ENCODE data around the gene TTC39A.

TTC39A gene

DNA sequence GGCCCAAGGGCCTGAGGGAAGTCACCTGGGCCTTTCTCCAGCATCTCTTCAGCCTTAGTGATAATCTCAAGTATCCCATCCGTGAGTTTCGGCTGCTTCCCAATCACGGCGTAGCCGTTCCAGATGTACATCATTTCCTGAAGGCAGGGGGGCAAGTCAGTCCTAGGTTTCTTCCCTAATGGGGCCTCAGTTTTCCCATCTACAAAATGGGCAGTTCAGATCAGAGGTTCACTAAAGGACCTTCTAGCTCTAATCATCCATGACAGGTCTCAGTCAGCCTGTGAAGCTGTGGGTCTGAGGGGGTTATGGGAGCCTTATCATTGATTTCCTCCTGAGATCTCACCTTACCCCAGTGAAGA, 39.9 kb downstream of the TTC39A start:
- Mint-ChIP-seq H3K4me1 (ENCODE audit: low read depth) (peaks cover 5% of the 10 kb centered on the region), H3K27me3 (no peaks in the 10 kb centered on the region)
- intact Hi-C loops (cut with micrococcal nuclease), result loop anchor here (10.0 kb wide), 1 partner anchor 96 kb away; no protein-coding TSS in a partner anchor

DNA sequence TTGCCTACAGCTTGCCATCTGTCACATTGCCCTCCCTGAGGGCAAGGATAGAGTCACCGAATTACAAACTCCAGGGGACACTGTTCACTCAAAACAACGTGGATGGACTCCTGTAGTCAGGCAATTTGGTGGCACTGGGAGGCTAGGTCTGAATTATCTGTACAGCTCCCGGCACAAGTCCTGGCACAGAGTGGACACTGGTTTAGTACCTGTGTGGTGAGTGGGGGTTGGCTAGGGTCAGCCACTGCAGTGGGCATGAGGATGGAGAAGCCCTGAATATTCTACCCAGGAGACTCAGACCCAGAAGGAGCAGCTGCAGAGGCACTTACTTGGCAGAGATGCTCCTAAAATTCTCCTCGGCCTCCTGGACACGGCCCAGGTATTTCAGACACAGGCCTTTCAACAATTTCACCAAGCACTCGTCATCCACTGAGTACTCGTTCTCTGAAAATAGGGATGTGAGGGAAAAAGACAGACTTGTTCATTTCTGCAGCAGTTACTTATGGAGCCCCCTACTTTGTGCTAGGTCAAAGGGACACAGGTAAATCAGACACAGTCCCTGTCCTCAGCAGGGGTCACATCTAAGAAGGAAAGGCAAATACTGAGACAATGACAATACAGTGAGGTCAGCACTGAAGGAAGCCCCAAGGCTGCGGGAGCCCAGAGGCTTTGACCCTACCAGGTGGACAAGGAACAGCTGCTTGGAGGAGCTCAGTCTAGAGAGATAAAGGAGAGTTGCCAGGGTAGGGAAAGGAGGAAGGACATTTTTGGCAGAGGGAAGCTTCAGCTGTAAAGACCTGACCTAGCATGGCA, 40.5 kb downstream of the TTC39A start:
- Mint-ChIP-seq H3K36me3 (ENCODE audit: low read depth) (no peaks in the 10 kb centered on the region), H3K9me3 (no peaks in the 10 kb centered on the region), H3K27me3 (no peaks in the 10 kb centered on the region), H3K4me3 (no peak overlapping the region), H3K4me1 (ENCODE audit: low read depth) (peaks cover 3% of the 10 kb centered on the region), H3K27ac (no peak overlapping the region)
- intact Hi-C loops (cut with micrococcal nuclease), result loop anchor here (10.0 kb wide), 1 partner anchor 95 kb away; no protein-coding TSS in a partner anchor

More for the DNA sequence above, 39.9 kb downstream of the TTC39A start:
- no peak overlapping the region for H3K27ac Mint-ChIP-seq
- no peak overlapping the region for H3K4me3 Mint-ChIP-seq
- H3K36me3 Mint-ChIP-seq (ENCODE audit: low read depth), result no peaks in the 10 kb centered on the region
- no peaks in the 10 kb centered on the region for H3K9me3 Mint-ChIP-seq

DNA sequence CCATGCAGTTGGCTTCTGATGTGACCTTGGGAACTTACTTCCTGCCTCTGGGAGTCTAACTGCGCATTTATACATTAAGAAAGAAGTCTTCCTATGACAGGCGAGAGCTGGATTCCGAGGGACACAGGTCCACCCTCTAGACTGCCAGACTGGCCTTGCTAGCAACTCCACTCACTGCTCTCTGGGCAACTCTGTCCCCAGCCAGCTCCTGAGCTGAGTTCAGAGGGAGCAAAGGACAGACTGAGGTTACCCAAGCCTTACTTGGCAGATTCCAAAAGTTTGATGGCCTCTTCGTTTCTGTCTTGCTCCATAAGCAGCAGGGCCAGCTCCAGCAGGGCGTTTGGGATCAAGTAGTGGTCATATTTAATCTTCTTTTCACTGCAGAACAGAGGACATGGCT, 41.8 kb downstream of the TTC39A start:
- no peak overlapping the region for H3K4me3 Mint-ChIP-seq
- intact Hi-C loops (cut with micrococcal nuclease), result no loop called here
- H3K36me3 Mint-ChIP-seq (ENCODE audit: low read depth), result no peaks in the 10 kb centered on the region
- no peaks in the 10 kb centered on the region for H3K4me1 Mint-ChIP-seq (ENCODE audit: low read depth)
- no peaks in the 10 kb centered on the region for H3K9me3 Mint-ChIP-seq
- no peak overlapping the region for H3K27ac Mint-ChIP-seq
- no peaks in the 10 kb centered on the region for H3K27me3 Mint-ChIP-seq

DNA sequence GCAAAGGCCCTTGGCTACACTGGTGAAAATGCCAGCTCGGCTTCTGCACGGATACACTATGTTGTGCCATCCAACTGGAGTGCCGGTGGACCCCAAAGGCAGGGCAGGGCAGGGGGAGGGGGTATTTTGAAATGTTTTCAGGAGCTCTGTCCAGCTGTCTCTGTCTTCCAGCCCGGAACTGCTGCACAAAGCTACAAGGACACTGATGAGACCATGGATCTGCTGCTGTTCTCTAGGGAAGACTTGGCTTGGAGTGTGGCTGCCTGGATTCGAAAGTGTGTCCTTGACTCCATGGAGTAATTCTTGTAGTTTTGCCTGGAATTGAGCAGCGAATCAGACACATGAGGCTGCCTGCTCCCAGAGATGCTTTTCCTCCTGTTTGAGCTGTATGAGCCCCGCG, 42.4 kb downstream of the TTC39A start:
- no peak overlapping the region for H3K4me3 Mint-ChIP-seq
- intact Hi-C loops (cut with micrococcal nuclease), result no loop called here
- peaks cover under 1% of the 10 kb centered on the region for H3K4me1 Mint-ChIP-seq (ENCODE audit: low read depth)
- no peaks in the 10 kb centered on the region for H3K27me3 Mint-ChIP-seq
- H3K36me3 Mint-ChIP-seq (ENCODE audit: low read depth), result no peaks in the 10 kb centered on the region
- no peaks in the 10 kb centered on the region for H3K9me3 Mint-ChIP-seq
- no peak overlapping the region for H3K27ac Mint-ChIP-seq

DNA sequence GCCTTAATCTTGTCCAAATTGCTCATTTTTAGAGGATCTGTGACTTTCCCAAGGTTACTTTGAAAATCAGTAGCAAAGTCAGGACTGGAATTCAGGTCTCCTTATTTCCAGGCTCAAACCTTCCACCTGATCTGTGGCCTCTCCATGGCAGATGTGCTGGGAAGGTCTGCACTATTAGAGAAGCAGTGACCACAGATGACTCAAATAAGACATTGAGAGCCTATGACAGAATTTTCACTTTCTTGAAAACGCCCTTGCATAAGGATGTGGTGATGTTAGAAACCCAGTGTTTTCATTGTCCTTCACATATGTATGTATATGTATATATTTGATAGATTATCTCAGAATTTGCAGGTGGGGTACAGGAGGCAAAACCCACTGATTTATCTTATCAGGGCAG, 45.3 kb downstream of the TTC39A start:
- H3K4me1 Mint-ChIP-seq (ENCODE audit: low read depth), result peaks cover 5% of the 10 kb centered on the region
- no peaks in the 10 kb centered on the region for H3K36me3 Mint-ChIP-seq (ENCODE audit: low read depth)
- H3K9me3 Mint-ChIP-seq, result no peaks in the 10 kb centered on the region
- H3K27me3 Mint-ChIP-seq, result no peaks in the 10 kb centered on the region
- no peak overlapping the region for H3K4me3 Mint-ChIP-seq
- no peak overlapping the region for H3K27ac Mint-ChIP-seq
- intact Hi-C loops (cut with micrococcal nuclease), result no loop called here

DNA sequence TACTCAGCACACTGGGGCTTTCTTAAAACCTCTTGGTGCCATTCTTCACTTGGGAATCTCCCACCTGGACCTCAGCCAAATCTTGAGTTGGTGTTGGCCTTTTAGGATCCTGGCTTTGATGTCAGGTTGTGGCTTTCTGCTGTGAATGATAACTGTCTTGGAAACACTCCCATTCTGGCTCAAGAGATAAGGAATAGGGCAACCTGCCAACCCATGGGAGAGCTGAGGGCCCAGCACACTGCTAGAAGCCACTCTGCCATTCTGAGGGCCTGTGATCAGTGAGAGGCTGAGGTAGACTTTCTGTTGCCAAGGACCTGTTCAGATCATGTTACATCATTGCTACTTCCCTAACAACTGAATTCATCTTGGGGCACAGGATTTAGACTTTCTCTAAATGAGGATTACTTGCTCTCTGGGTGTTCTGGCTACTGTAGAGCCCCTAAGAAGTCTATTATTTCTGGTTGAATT, 45.8 kb downstream of the TTC39A start:
- intact Hi-C loops (cut with micrococcal nuclease), result no loop called here
- no peaks in the 10 kb centered on the region for H3K9me3 Mint-ChIP-seq
- H3K4me1 Mint-ChIP-seq (ENCODE audit: low read depth), result peaks cover 5% of the 10 kb centered on the region
- no peak overlapping the region for H3K27ac Mint-ChIP-seq
- H3K27me3 Mint-ChIP-seq, result no peaks in the 10 kb centered on the region
- H3K36me3 Mint-ChIP-seq (ENCODE audit: low read depth), result no peaks in the 10 kb centered on the region
- no peak overlapping the region for H3K4me3 Mint-ChIP-seq

DNA sequence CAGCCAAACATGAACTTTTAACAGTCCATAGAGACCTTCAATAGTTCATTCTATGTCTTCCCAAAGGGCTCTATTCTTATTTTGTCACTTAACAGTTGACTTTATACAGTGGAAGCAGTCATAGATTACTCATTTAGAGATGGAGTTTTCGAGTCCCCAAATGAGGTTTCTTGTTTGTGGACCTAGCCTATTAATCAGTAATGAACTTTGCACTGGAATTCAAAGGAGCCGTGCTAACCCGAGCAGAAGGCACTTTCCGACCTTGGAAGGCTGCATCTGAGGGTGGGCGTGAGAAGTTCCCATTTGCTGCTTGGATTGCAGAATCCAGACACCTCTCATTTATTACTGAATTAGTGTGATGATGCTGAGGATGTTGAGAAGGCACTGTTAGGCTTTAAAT, 46.4 kb downstream of the TTC39A start:
- no peak overlapping the region for H3K27ac Mint-ChIP-seq
- intact Hi-C loops (cut with micrococcal nuclease), result no loop called here
- no peaks in the 10 kb centered on the region for H3K36me3 Mint-ChIP-seq (ENCODE audit: low read depth)
- peaks cover 5% of the 10 kb centered on the region for H3K4me1 Mint-ChIP-seq (ENCODE audit: low read depth)
- H3K4me3 Mint-ChIP-seq, result no peak overlapping the region
- no peaks in the 10 kb centered on the region for H3K9me3 Mint-ChIP-seq
- no peaks in the 10 kb centered on the region for H3K27me3 Mint-ChIP-seq

DNA sequence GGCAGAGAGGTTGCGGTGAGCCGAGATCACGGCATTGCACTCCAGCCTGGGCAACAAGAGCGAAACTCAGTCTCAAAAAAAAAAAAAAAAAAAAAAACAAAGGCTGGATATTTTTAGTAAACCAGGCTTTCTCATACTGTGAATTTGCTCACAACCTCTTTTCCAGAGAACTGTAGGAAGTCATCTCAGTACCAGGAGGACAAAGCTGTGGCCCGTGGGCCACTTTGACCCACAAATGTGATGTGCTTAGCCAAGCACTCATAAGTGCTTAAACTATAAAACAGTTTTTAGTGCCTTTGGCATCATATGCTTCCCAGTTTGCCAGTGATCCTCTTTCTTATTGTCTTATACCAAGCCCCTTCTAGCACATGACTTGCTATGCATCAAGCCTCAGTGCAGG, 47.8 kb downstream of the TTC39A start:
- Mint-ChIP-seq H3K4me1 (ENCODE audit: low read depth) (peaks cover 5% of the 10 kb centered on the region), H3K4me3 (no peak overlapping the region), H3K27ac (no peak overlapping the region), H3K27me3 (no peaks in the 10 kb centered on the region), H3K36me3 (ENCODE audit: low read depth) (peaks cover 6% of the 10 kb centered on the region), H3K9me3 (no peaks in the 10 kb centered on the region)
- intact Hi-C loops (cut with micrococcal nuclease), result no loop called here

DNA sequence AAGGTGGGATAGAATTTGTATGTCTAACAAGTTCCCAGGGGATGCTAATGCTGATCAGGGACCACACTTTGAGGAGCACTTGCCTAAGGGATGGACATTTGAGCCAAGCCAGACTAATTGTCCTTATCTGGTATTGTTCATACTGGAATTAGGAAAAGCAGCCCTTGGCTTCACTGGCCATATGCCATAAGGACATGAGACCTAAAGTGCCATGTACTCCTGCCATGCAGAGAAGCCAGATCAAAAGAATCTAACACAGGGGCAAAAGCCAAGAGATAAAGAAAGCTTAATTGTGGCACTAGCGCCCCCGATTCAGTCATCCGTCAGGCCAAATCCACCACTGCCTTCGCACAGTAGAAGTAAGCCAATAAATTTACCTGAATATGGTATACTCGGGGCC, 48.6 kb downstream of the TTC39A start:
- Mint-ChIP-seq H3K27ac (no peak overlapping the region), H3K27me3 (no peaks in the 10 kb centered on the region), H3K4me3 (no peak overlapping the region), H3K36me3 (ENCODE audit: low read depth) (peaks cover 8% of the 10 kb centered on the region), H3K4me1 (ENCODE audit: low read depth) (peaks cover 5% of the 10 kb centered on the region), H3K9me3 (no peaks in the 10 kb centered on the region)
- intact Hi-C loops (cut with micrococcal nuclease), result no loop called here

DNA sequence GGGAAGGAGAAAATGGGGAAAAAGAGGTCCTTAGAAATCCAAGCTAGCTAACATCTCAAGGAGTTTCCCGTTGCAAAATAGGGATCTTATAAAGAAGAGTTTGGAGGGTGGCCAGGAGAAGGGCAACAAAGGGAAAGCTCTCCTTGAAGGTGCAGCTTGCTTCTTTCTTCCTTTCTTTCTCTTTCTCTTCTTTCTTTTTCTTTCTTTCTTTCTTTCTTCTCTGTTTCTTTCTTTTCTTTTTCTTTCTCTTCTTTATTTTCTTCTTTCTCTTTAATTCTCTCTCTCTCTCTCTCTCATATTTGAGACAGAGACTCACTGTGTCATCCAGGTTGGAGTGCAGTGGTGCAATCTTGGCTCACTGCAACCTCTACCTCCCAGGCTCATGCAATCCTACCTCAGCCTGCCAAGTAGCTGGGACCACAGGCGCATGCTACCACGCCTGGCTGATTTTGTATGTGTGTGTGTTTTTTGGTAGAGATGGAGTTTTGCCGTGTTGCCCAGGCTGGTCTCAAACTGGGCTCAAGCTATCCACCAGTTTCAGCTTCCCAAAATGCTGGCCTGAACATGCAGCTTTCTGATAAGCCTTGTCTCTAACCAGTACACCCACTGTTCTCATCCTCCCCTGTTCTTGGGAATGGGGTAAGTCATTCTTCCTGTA, 49.9 kb downstream of the TTC39A start:
- Mint-ChIP-seq H3K9me3 (no peaks in the 10 kb centered on the region), H3K27ac (no peak overlapping the region), H3K4me3 (no peak overlapping the region), H3K27me3 (no peaks in the 10 kb centered on the region), H3K36me3 (ENCODE audit: low read depth) (peaks cover 19% of the 10 kb centered on the region), H3K4me1 (ENCODE audit: low read depth) (peaks cover 5% of the 10 kb centered on the region)
- intact Hi-C loops (cut with micrococcal nuclease), result no loop called here

DNA sequence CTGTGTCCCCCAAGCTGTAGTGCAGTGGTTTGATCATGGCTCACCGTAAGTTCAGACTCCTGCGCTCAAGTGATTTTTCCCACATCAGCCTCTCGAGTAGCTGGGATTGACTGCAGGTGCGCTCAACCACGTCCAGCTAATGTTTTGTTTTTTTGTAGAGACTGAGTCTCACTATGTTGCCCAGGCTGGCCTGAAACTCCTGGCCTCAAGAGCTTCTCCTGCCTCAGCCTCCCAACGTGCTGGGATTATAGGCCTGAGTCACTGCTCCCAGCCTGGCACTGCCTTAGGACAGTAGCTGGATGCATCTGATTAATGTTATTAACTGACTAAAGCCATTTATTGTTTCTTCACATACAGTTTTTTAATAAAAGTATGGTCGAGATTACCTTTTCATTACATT, 54.1 kb downstream of the TTC39A start:
- H3K4me3 Mint-ChIP-seq, result no peak overlapping the region
- H3K27me3 Mint-ChIP-seq, result no peaks in the 10 kb centered on the region
- peaks cover 33% of the 10 kb centered on the region for H3K36me3 Mint-ChIP-seq (ENCODE audit: low read depth)
- intact Hi-C loops (cut with micrococcal nuclease), result no loop called here
- H3K9me3 Mint-ChIP-seq, result no peaks in the 10 kb centered on the region
- H3K4me1 Mint-ChIP-seq (ENCODE audit: low read depth), result no peaks in the 10 kb centered on the region
- H3K27ac Mint-ChIP-seq, result no peak overlapping the region

DNA sequence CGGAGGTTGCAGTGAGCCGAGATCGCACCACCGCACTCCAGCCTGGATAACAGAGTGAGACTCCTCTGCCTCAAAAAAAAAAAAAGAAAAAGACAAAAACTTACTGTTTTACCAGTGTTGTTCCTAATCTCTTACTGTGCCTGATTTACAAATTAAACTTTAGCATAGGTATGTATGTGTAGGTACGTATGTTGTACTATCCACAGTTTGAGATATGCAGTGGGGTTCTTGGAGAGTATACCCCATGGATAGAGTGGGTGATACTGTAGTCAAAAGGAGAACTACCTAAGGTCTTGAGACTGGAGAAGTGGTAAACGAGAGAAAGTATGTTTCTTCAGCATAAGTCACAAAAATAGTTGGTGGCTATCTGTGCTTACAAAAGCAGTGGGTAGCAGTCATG, 55.7 kb downstream of the TTC39A start:
- intact Hi-C loops (cut with micrococcal nuclease), result no loop called here
- no peaks in the 10 kb centered on the region for H3K9me3 Mint-ChIP-seq
- no peak overlapping the region for H3K4me3 Mint-ChIP-seq
- peaks cover 1% of the 10 kb centered on the region for H3K4me1 Mint-ChIP-seq (ENCODE audit: low read depth)
- peaks cover 48% of the 10 kb centered on the region for H3K36me3 Mint-ChIP-seq (ENCODE audit: low read depth)
- H3K27me3 Mint-ChIP-seq, result no peaks in the 10 kb centered on the region
- no peak overlapping the region for H3K27ac Mint-ChIP-seq

DNA sequence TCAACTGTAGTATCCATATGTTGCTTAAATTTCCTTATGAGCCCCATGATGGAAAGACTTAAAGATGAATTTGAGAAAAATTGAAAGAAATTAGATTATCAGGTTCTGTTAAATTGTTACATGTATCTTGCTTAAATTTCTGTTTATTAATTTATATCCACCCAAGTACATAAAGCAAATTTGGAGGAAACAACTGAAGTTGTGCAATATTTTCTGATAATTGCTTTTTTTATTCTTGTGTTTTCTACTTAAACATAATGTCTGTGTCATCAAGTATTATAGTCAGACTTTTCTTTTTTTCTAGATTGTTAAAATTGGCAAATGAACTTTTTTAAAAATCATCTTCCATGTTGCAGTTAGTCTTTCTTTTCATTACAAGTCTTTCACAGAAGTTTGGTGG, 57.4 kb downstream of the TTC39A start:
- peaks cover 17% of the 10 kb centered on the region for H3K4me1 Mint-ChIP-seq (ENCODE audit: low read depth)
- H3K27ac Mint-ChIP-seq, result no peak overlapping the region
- peaks cover 45% of the 10 kb centered on the region for H3K36me3 Mint-ChIP-seq (ENCODE audit: low read depth)

DNA sequence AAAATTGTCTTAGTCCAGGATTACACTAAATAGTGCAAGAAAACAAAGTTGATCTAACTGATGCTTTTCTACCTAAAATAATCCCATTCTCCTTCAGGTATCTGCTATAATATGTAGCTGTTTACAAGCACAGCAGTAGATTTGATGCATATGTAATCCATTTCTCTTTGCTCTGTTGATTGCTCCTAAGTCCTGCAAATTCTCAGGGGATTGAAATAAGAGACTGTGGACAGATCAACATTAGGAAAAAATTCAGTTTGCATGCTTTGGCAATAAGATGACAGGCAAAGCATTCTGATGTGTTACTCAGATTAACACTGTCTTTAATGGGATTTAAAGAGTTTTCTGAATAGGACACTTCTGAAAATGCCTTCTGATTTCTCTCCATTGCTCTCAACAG, 59.6 kb downstream of the TTC39A start:
- no peaks in the 10 kb centered on the region for H3K27me3 Mint-ChIP-seq
- intact Hi-C loops (cut with micrococcal nuclease), result no loop called here

More for the DNA sequence above, 57.4 kb downstream of the TTC39A start:
- Mint-ChIP-seq H3K9me3 (no peaks in the 10 kb centered on the region), H3K4me3 (no peak overlapping the region), H3K27me3 (no peaks in the 10 kb centered on the region)
- intact Hi-C loops (cut with micrococcal nuclease), result no loop called here

More for the DNA sequence above, 59.6 kb downstream of the TTC39A start:
- Mint-ChIP-seq H3K4me3 (no peak overlapping the region), H3K9me3 (no peaks in the 10 kb centered on the region), H3K36me3 (ENCODE audit: low read depth) (peaks cover 32% of the 10 kb centered on the region), H3K27ac (no peak overlapping the region), H3K4me1 (ENCODE audit: low read depth) (peaks cover 29% of the 10 kb centered on the region)
